Panc1 (cell line): ENCODE results near the gene PDE11A. TPM values are rescaled to one million over a fixed set of nuclear protein-coding genes. Genes with fewer than 3 reads are reported as not detected.

Source experiments
- ATAC-seq: fragments of 200-7000 bp; cut with Tn5 transposase; 2 replicates; pipeline ENCODE4 v1.9.1; 2020; ENCODE audit warnings: mild to moderate bottlenecking, moderate library complexity
- BruUV-seq: library from RNA; stranded (reverse); fragments of 400-500 nt; replicated peaks from 2 replicates; lab custom pipeline; 2021; lab: Mats Ljungman, UMichigan
- CTCF ChIA-PET: fragments of 300-600 bp; sonication (Branson Sonifier 250); formaldehyde crosslinking; loops from one replicate; lab custom pipeline; 2022; ENCODE audit warnings: antibody characterized with exemption; lab: Charles Lee
- POLR2A ChIA-PET: fragments of 300-600 bp; sonication (Branson Sonifier 250); formaldehyde crosslinking; loops from one replicate; lab custom pipeline; 2022; ENCODE audit warnings: antibody characterized with exemption; lab: Charles Lee
- DNase-seq: peaks from one replicate; pipeline ENCODE4 v3.0.0-alpha.2; 2010; ENCODE audit warnings: low read depth, low spot score
- H3K27ac ChIP-seq: 2 replicates; pipeline ENCODE4 v1.5.1; 2011; ENCODE audit warnings: mild to moderate bottlenecking, low read length, inconsistent platforms
- H3K27me3 ChIP-seq: fragments of 200-500 bp; sonication (Bioruptor generic); 2 replicates; pipeline ENCODE4 v1.6.0; 2014; ENCODE audit warnings: low read length, inconsistent platforms; ENCODE audit not compliant: control insufficient read depth, insufficient read depth
- H3K36me3 ChIP-seq: fragments of 200-500 bp; sonication (Bioruptor generic); 2 replicates; pipeline ENCODE4 v1.5.1; 2014; ENCODE audit warnings: inconsistent platforms, mild to moderate bottlenecking, low read length, moderate library complexity; ENCODE audit not compliant: control insufficient read depth, insufficient read depth
- H3K4me1 ChIP-seq: 2 replicates; pipeline ENCODE4 v1.5.1; 2011; ENCODE audit warnings: inconsistent platforms, mild to moderate bottlenecking, low read length, moderate library complexity; ENCODE audit not compliant: control insufficient read depth, insufficient read depth
- H3K4me3 ChIP-seq, 2 experiments: 2 replicates each; pipeline ENCODE4 v1.5.1; 2011 to 2012; ENCODE audit warnings: low read depth in 2 of 2, low read length in 2 of 2, mild to moderate bottlenecking in 2 of 2, inconsistent platforms in 1 of 2, moderate library complexity in 1 of 2
- H3K9me3 ChIP-seq: fragments of 200-500 bp; sonication (Bioruptor generic); 2 replicates; pipeline ENCODE4 v1.5.1; 2014; ENCODE audit warnings: low read depth, mild to moderate bottlenecking, inconsistent platforms, low read length, moderate library complexity; ENCODE audit not compliant: control insufficient read depth, insufficient read depth
- POLR2AphosphoS5 ChIP-seq: IDR thresholded peaks from 2 replicates; pipeline ENCODE4 v1.6.1; 2012; ENCODE audit warnings: mild to moderate bottlenecking, low read depth, low read length, moderate library complexity
- SIN3A ChIP-seq: IDR thresholded peaks from 2 replicates; pipeline ENCODE4 v1.6.1; 2012; ENCODE audit warnings: low read depth, mild to moderate bottlenecking, low read length, moderate library complexity, borderline replicate concordance; ENCODE audit not compliant: insufficient read depth
- TCF7L2 ChIP-seq: IDR thresholded peaks from 2 replicates; pipeline ENCODE4 v1.6.1; 2011; ENCODE audit warnings: mild to moderate bottlenecking, low read depth, low read length, inconsistent platforms
- in situ Hi-C: cut with HindIII; loops from 2 replicates; pipeline ENCODE4 v1.10.0; 2016; ENCODE audit warnings: low sequenced_read_pairs, low pct_unique_long_range_greater_than_20kb
- intact Hi-C: fragments of 100-400 bp; cut with micrococcal nuclease; formaldehyde crosslinking; loops from one replicate; pipeline ENCODE4 v1.10.0; 2022; ENCODE audit not compliant: unreplicated experiment
- total RNA-seq: library from RNA; stranded (reverse); gene quantifications from one replicate; pipeline ENCODE4 v1.2.1, GENCODE V29; 2021; ENCODE audit not compliant: unreplicated experiment
- TF ChIP-seq, protein P1 (sequence below), 2 experiments: IDR thresholded peaks; 2 replicates each; pipeline ENCODE4 v1.6.1; 2011 to 2012; ENCODE audit warnings: low read depth in 2 of 2, control low read depth in 1 of 2, low read length in 1 of 2, mild to moderate bottlenecking in 1 of 2, moderate library complexity in 1 of 2; ENCODE audit not compliant: insufficient read depth in 1 of 2
- TF ChIP-seq, protein P2 (sequence below): fragments of 450-650 bp; IDR thresholded peaks from 2 replicates; pipeline ENCODE4 v1.5.1; 2017; ENCODE audit warnings: mild to moderate bottlenecking

The PDE11A gene
- total RNA-seq, 1 experiment from 2014 or later: not detected

DNA sequence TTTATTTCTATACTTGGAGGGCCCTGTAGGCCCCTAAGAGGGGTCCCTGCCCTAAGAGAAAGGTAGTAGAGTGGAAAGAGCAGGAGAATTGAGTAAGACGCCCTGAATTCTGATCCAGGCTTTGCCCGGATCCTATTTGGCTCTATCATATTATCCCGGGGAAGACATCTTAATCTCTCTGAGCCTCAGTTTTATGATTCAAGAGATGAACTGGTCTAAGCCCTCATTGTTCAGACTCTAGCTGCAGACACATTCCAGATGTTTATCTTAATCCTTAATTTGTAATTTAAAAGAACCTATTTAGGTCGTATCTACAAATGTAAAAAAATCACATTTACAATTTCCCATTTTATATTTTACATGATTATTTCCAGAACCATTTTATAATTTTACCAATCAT is 459.9 kb downstream of the PDE11A start:
- no peak overlapping the region for H3K27ac ChIP-seq
- CTCF ChIA-PET: no interaction called here
- H3K27me3 ChIP-seq: no peaks in the 10 kb centered on the region
- no peaks in the 10 kb centered on the region for H3K36me3 ChIP-seq
- intact Hi-C loops: no loop called here
- H3K4me1 ChIP-seq: no peaks in the 10 kb centered on the region
- H3K9me3 ChIP-seq: no peaks in the 10 kb centered on the region; the same call in 1 of the 2 replicates
- H3K4me3 ChIP-seq: no peak overlapping the region
- no peak for DNase-seq
- TF ChIP-seq TCF7L2: no peak
- no peak for TF ChIP-seq SIN3A
- TF ChIP-seq, protein P1, sequence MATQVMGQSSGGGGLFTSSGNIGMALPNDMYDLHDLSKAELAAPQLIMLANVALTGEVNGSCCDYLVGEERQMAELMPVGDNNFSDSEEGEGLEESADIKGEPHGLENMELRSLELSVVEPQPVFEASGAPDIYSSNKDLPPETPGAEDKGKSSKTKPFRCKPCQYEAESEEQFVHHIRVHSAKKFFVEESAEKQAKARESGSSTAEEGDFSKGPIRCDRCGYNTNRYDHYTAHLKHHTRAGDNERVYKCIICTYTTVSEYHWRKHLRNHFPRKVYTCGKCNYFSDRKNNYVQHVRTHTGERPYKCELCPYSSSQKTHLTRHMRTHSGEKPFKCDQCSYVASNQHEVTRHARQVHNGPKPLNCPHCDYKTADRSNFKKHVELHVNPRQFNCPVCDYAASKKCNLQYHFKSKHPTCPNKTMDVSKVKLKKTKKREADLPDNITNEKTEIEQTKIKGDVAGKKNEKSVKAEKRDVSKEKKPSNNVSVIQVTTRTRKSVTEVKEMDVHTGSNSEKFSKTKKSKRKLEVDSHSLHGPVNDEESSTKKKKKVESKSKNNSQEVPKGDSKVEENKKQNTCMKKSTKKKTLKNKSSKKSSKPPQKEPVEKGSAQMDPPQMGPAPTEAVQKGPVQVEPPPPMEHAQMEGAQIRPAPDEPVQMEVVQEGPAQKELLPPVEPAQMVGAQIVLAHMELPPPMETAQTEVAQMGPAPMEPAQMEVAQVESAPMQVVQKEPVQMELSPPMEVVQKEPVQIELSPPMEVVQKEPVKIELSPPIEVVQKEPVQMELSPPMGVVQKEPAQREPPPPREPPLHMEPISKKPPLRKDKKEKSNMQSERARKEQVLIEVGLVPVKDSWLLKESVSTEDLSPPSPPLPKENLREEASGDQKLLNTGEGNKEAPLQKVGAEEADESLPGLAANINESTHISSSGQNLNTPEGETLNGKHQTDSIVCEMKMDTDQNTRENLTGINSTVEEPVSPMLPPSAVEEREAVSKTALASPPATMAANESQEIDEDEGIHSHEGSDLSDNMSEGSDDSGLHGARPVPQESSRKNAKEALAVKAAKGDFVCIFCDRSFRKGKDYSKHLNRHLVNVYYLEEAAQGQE (IDR thresholded peaks at IDR 0.05; ENCODE audit: insufficient read depth in 1 of 2, low read depth in 2 of 2, low read length in 1 of 2): no peak
- TF ChIP-seq POLR2AphosphoS5: no peak
- TF ChIP-seq, protein P2, sequence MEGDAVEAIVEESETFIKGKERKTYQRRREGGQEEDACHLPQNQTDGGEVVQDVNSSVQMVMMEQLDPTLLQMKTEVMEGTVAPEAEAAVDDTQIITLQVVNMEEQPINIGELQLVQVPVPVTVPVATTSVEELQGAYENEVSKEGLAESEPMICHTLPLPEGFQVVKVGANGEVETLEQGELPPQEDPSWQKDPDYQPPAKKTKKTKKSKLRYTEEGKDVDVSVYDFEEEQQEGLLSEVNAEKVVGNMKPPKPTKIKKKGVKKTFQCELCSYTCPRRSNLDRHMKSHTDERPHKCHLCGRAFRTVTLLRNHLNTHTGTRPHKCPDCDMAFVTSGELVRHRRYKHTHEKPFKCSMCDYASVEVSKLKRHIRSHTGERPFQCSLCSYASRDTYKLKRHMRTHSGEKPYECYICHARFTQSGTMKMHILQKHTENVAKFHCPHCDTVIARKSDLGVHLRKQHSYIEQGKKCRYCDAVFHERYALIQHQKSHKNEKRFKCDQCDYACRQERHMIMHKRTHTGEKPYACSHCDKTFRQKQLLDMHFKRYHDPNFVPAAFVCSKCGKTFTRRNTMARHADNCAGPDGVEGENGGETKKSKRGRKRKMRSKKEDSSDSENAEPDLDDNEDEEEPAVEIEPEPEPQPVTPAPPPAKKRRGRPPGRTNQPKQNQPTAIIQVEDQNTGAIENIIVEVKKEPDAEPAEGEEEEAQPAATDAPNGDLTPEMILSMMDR: no peak
- in situ Hi-C loops: no loop called here
- ATAC-seq: no peak
- BruUV-seq: no TSS peak
- POLR2A ChIA-PET: no interaction called here

DNA sequence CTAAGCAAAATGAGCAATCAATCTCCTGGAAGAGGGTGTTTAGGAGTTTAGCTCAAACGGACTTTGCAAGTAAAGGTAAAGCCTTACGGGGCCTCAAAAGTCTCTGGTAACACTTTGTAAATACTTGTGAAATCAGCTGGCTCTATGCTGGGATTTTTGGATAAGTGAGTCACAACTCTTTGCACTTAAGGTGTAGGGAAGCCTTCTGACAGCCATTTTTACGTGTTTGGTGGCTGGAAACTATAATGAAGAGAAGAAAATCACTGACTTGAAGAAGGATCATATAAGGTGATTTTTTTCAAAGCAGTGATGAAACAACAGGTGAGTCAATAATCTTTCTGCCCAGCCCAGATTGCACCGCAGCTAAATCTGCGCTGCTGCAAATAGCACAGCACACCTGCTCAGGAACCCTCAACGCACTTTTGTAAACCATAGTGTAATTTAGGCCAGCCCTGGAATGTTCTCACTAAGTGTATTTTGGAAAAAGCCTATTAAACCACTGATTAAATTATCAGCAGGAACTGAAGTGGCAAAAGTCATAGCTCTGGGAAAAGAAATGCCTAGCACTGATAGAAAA is 461.2 kb downstream of the PDE11A start:
- TF ChIP-seq TCF7L2 (no peak), POLR2AphosphoS5 (no peak), SIN3A (no peak)
- TF ChIP-seq, protein P2: no peak
- TF ChIP-seq, protein P1 (IDR thresholded peaks at IDR 0.05; ENCODE audit: insufficient read depth in 1 of 2, low read depth in 2 of 2, low read length in 1 of 2): no peak
- Histone ChIP-seq H3K4me1 (no peaks in the 10 kb centered on the region), H3K4me3 (no peak overlapping the region), H3K9me3 (no peaks in the 10 kb centered on the region; the same call in 1 of the 2 replicates), H3K27ac (no peak overlapping the region), H3K36me3 (no peaks in the 10 kb centered on the region), H3K27me3 (no peaks in the 10 kb centered on the region)
- intact Hi-C loops (no loop called here), in situ Hi-C loops (no loop called here)
- ChIA-PET POLR2A (no interaction called here), CTCF (no interaction called here)
- DNase-seq (no peak), ATAC-seq (no peak)
- no TSS peak for BruUV-seq
